H1 (cell line): Measurements from ENCODE around the gene DYNLRB1. TPM values are rescaled to one million over a fixed set of nuclear protein-coding genes. Genes with fewer than 3 reads are reported as not detected.

ENCODE experiments used
- CTCF ChIA-PET: fragments of 300-600 bp; sonication (Branson Sonifier 250); formaldehyde crosslinking; loops from one replicate; lab custom pipeline; 2021; ENCODE audit not compliant: partially characterized antibody; lab: Charles Lee
- POLR2A ChIA-PET: fragments of 300-600 bp; sonication (Branson Sonifier 250); formaldehyde crosslinking; loops from one replicate; lab custom pipeline; 2021; ENCODE audit warnings: inconsistent platforms; ENCODE audit not compliant: partially characterized antibody; lab: Charles Lee
- DNase-seq, 2 experiments: peaks; one replicate each; pipeline versions ENCODE4 v3.0.0 to v3.0.0-alpha.2; 2010 to 2022; ENCODE audit warnings: low spot score in 2 of 2, low read depth in 1 of 2, mixed read lengths in 1 of 2
- FAIRE-seq: peaks from 2 replicates; lab custom pipeline; 2011; peaks lifted over from hg19 to GRCh38; lab: Jason Lieb, UNC
- H2AFZ ChIP-seq: 2 replicates; pipeline ENCODE4 v1.8.1; 2012; ENCODE audit warnings: low read length, inconsistent platforms
- H2AK5ac ChIP-seq: 2 replicates; pipeline ENCODE4 v1.6.1; 2013; ENCODE audit warnings: low read depth, low read length
- H2BK120ac ChIP-seq: replicated peaks from 2 replicates; pipeline ENCODE3; 2013; ENCODE audit warnings: low read depth, low read length, inconsistent platforms
- H2BK12ac ChIP-seq: 2 replicates; pipeline ENCODE4 v1.6.1; 2013; ENCODE audit warnings: low read depth, low read length
- H2BK15ac ChIP-seq: 2 replicates; pipeline ENCODE4 v1.6.1; 2013; ENCODE audit warnings: low read length
- H2BK20ac ChIP-seq: 2 replicates; pipeline ENCODE4 v1.6.1; 2013; ENCODE audit warnings: low read length
- H2BK5ac ChIP-seq: 2 replicates; pipeline ENCODE4 v1.6.1; 2013; ENCODE audit warnings: low read depth, low read length
- H3K14ac ChIP-seq: 2 replicates; pipeline ENCODE4 v1.6.1; 2013; ENCODE audit warnings: inconsistent platforms; ENCODE audit not compliant: insufficient read length
- H3K18ac ChIP-seq: 2 replicates; pipeline ENCODE4 v1.6.1; 2013; ENCODE audit warnings: low read length; ENCODE audit errors: extremely low read depth
- H3K23ac ChIP-seq: 2 replicates; pipeline ENCODE4 v1.6.1; 2013; ENCODE audit warnings: inconsistent platforms; ENCODE audit not compliant: insufficient read length
- H3K23me2 ChIP-seq: 2 replicates; pipeline ENCODE4 v1.6.1; 2013; ENCODE audit warnings: low read depth, low read length
- H3K27ac ChIP-seq: 2 replicates; pipeline ENCODE4 v1.6.1; 2011; ENCODE audit warnings: low read depth, low read length, inconsistent platforms
- H3K27me3 ChIP-seq, 4 experiments: replicated peaks in 1 of 4; 1 replicate in 1 of 4; 2 replicates in 3 of 4; pipeline versions ENCODE4 v1.6.1 to v1.8.1; 2011 to 2013; ENCODE audit warnings: low read length in 3 of 4, mild to moderate bottlenecking in 3 of 4, inconsistent platforms in 2 of 4, mixed read lengths in 2 of 4, moderate library complexity in 1 of 4; ENCODE audit not compliant: control insufficient read depth in 3 of 4, insufficient read depth in 3 of 4; ENCODE audit errors: extremely low read depth in 1 of 4
- H3K36me3 ChIP-seq, 4 experiments: 2 replicates each; pipeline versions ENCODE4 v1.6.1 to v1.8.1; 2011 to 2013; ENCODE audit warnings: mild to moderate bottlenecking in 4 of 4, low read length in 3 of 4, moderate library complexity in 2 of 4, control low read depth in 1 of 4, inconsistent platforms in 1 of 4; ENCODE audit not compliant: insufficient read depth in 4 of 4, control insufficient read depth in 2 of 4
- H3K4ac ChIP-seq: replicated peaks from 2 replicates; pipeline ENCODE3; 2013; ENCODE audit warnings: low read length, low read depth, mixed read lengths, inconsistent platforms; ENCODE audit not compliant: insufficient read length
- H3K4me1 ChIP-seq, 4 experiments: replicated peaks in 1 of 4; 1 replicate in 1 of 4; 2 replicates in 3 of 4; pipeline versions ENCODE4 v1.6.1 to v1.8.1; 2011 to 2013; ENCODE audit warnings: low read length in 3 of 4, inconsistent platforms in 2 of 4, mixed read lengths in 1 of 4; ENCODE audit not compliant: insufficient read depth in 4 of 4, control insufficient read depth in 3 of 4
- H3K4me2 ChIP-seq, 2 experiments: 2 replicates each; pipeline versions ENCODE4 v1.6.1 to v1.8.1; 2011 to 2013; ENCODE audit warnings: low read depth in 2 of 2, low read length in 2 of 2, control low read depth in 1 of 2, inconsistent platforms in 1 of 2, mild to moderate bottlenecking in 1 of 2; ENCODE audit not compliant: insufficient read depth in 1 of 2
- H3K4me3 ChIP-seq, 4 experiments: fragments of 200-600, 300-600 bp in 1 of 4; sonication (generic), shearing (Covaris generic), sonication (Bioruptor Twin) in 1 of 4; 2 replicates each; pipeline versions ENCODE4 v1.5.1 to v1.8.1; 2011 to 2016; ENCODE audit warnings: low read length in 4 of 4, low read depth in 3 of 4, control low read depth in 2 of 4, inconsistent platforms in 2 of 4, mild to moderate bottlenecking in 2 of 4, mixed read lengths in 1 of 4, moderate library complexity in 1 of 4; ENCODE audit not compliant: insufficient read depth in 2 of 4; ENCODE audit errors: extremely low read depth in 1 of 4
- H3K56ac ChIP-seq: replicated peaks from 2 replicates; pipeline ENCODE3; 2013; ENCODE audit warnings: low read depth, mild to moderate bottlenecking, mixed read lengths, low read length, inconsistent platforms; ENCODE audit not compliant: insufficient read length
- H3K79me1 ChIP-seq: 2 replicates; pipeline ENCODE4 v1.6.1; 2013; ENCODE audit warnings: low read depth, low read length, control low read depth
- H3K79me2 ChIP-seq, 2 experiments: 2 replicates each; pipeline versions ENCODE4 v1.6.1 to v1.8.1; 2012 to 2013; ENCODE audit warnings: low read length in 2 of 2, mild to moderate bottlenecking in 2 of 2, inconsistent platforms in 1 of 2; ENCODE audit not compliant: insufficient read depth in 2 of 2, control insufficient read depth in 1 of 2
- H3K9ac ChIP-seq, 4 experiments: replicated peaks in 1 of 4; 1 replicate in 1 of 4; 2 replicates in 3 of 4; pipeline versions ENCODE4 v1.6.1 to v1.8.1; 2011 to 2013; ENCODE audit warnings: low read depth in 3 of 4, low read length in 3 of 4, control low read depth in 2 of 4, mild to moderate bottlenecking in 2 of 4, moderate library complexity in 2 of 4, inconsistent platforms in 1 of 4; ENCODE audit errors: extremely low read depth in 1 of 4
- H3K9me3 ChIP-seq, 2 experiments: 2 replicates each; pipeline versions ENCODE4 v1.6.1 to v1.8.1; 2012 to 2013; ENCODE audit warnings: mild to moderate bottlenecking in 2 of 2, moderate library complexity in 2 of 2, control low read depth in 1 of 2, inconsistent platforms in 1 of 2, low read depth in 1 of 2, low read length in 1 of 2, mixed read lengths in 1 of 2; ENCODE audit not compliant: insufficient read depth in 2 of 2
- H4K20me1 ChIP-seq, 2 experiments: replicated peaks in 1 of 2; 2 replicates each; pipeline versions ENCODE3 to v1.8.1; 2011 to 2013; ENCODE audit warnings: inconsistent platforms in 2 of 2, low read length in 2 of 2, mild to moderate bottlenecking in 1 of 2; ENCODE audit not compliant: insufficient read depth in 2 of 2, control insufficient read depth in 1 of 2
- H4K5ac ChIP-seq: 2 replicates; pipeline ENCODE4 v1.6.1; 2013; ENCODE audit warnings: low read length, low read depth, mixed read lengths, inconsistent platforms; ENCODE audit not compliant: insufficient read length
- H4K8ac ChIP-seq: 2 replicates; pipeline ENCODE4 v1.8.0; 2013; ENCODE audit warnings: mild to moderate bottlenecking, moderate library complexity, low read length, inconsistent platforms; ENCODE audit not compliant: insufficient read depth; ENCODE audit errors: extremely low read depth
- H4K91ac ChIP-seq: replicated peaks from 2 replicates; pipeline ENCODE3; 2013; ENCODE audit warnings: low read length, mixed read lengths, inconsistent platforms; ENCODE audit not compliant: insufficient read length
- HDAC6 ChIP-seq: IDR thresholded peaks from one replicate; pipeline ENCODE4 v1.7.1; 2012; ENCODE audit warnings: low read depth, mild to moderate bottlenecking, inconsistent platforms, low read length, moderate library complexity
- JUN ChIP-seq: IDR thresholded peaks from 2 replicates; pipeline ENCODE4 v1.6.1; 2011; ENCODE audit warnings: low read depth, mild to moderate bottlenecking, improper control_type of control experiment, low read length
- NRF1 ChIP-seq: IDR thresholded peaks from 2 replicates; pipeline ENCODE4 v1.6.1; 2011; ENCODE audit warnings: mild to moderate bottlenecking, low read depth, low read length, improper control_type of control experiment
- RNF2 ChIP-seq: fragments of 200-900, 300-1000 bp; sonication (generic); IDR thresholded peaks from 2 replicates; pipeline ENCODE4 v1.7.1; 2016; ENCODE audit warnings: borderline replicate concordance, low read depth, mild to moderate bottlenecking, antibody characterized with exemption, low read length; ENCODE audit not compliant: poor library complexity, severe bottlenecking; ENCODE audit errors: missing control alignments
- SAP30 ChIP-seq: fragments of 300-600 bp; sonication (generic); IDR thresholded peaks from 2 replicates; pipeline ENCODE4 v1.7.1; 2012; ENCODE audit warnings: low read length, moderate library complexity, mild to moderate bottlenecking, inconsistent platforms; ENCODE audit not compliant: insufficient read depth, insufficient replicate concordance
- SP2 ChIP-seq: IDR thresholded peaks from 2 replicates; pipeline ENCODE4 v1.6.1; 2012; ENCODE audit warnings: mild to moderate bottlenecking, low read length, inconsistent platforms
- polyA plus RNA-seq, 7 experiments: library from polyadenylated mRNA; depleted of rRNA in 3 of 7; stranded (reverse) in 5 of 7; unstranded in 2 of 7; fragments of >200 nt in 5 of 7; fragments of 200-250 nt in 2 of 7; gene quantifications; 1 replicate in 5 of 7; 2 replicates in 1 of 7; 4 replicates in 1 of 7; pipeline versions ENCODE4 v1.2.1 to v1.2.3, GENCODE V29; 2011 to 2013; ENCODE audit warnings: missing spikeins in 2 of 7, mixed read lengths in 2 of 7
- total RNA-seq: library from RNA; stranded (reverse); fragmentation: NEBNext Ultra II Directional; extraction: Animal tissue kit (Norgen Biotek cat#: 25700); gene quantifications from 2 replicates; pipeline ENCODE4 v1.2.1, GENCODE V29; 2021
- TF ChIP-seq, protein P1 (sequence below), 3 experiments: IDR thresholded peaks; 1 replicate in 2 of 3; 2 replicates in 1 of 3; pipeline versions ENCODE4 v1.5.1 to v1.6.1; 2011; ENCODE audit warnings: low read length in 3 of 3, mild to moderate bottlenecking in 3 of 3, inconsistent platforms in 2 of 3, low read depth in 1 of 3, moderate library complexity in 1 of 3; ENCODE audit not compliant: insufficient read depth in 1 of 3; ENCODE audit errors: control extremely low read depth in 1 of 3
- TF ChIP-seq, protein P2 (sequence below): IDR thresholded peaks from 2 replicates; pipeline ENCODE4 v1.6.1; 2011; ENCODE audit warnings: low read length, improper control_type of control experiment
- TF ChIP-seq, protein P3 (sequence below): IDR thresholded peaks from 2 replicates; pipeline ENCODE4 v1.6.1; 2012; ENCODE audit warnings: inconsistent platforms

DYNLRB1 gene
- total and polyA plus RNA-seq, 2 of the 8 experiments (the other 6 are each of a cell fraction or from before 2014, with no cell fraction given), result 109 to 214 TPM

DNA sequence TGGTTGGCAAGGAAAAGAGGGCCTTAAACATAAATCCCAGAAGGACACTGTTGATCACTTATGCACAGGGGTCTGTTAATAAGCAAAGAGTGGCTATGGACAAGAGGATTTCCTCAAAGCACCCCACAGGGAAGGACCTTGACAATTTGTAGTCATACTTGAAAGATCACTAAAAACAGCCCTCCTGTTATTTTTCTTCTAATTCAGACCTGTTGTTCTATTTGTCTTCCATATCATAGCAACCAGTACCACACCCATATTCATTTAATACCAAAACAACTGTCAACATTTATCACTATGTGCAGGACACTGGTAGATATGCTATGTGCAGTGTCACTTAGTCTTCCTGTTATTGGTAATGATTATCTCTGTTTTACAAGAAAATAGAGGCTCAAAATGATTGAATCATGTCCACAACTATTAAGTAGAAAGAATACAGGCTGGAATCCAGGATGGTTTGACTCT is 3.2 kb upstream of the DYNLRB1 start:
- Histone ChIP-seq H3K9ac (no peak overlapping the region), H3K27me3 (no peaks in the 10 kb centered on the region), H2BK5ac (no peak overlapping the region), H3K23ac (no peak overlapping the region), H3K79me2 (peaks cover 0 to 13% of the 10 kb centered on the region in 2 experiments; a peak in 3 of 4 replicates), H2AFZ (no peak overlapping the region), H3K4me3 (no peak overlapping the region), H3K4me1 (peaks cover 0 to 3% (median 3%) of the 10 kb centered on the region in 4 experiments; a peak in 3 of 7 replicates), H3K79me1 (no peaks in the 10 kb centered on the region), H2BK20ac (no peak overlapping the region), H2BK120ac (no peak overlapping the region), H2AK5ac (no peak overlapping the region), H4K20me1 (peaks cover 0 to 3% of the 10 kb centered on the region in 2 experiments), H3K23me2 (peaks cover 10% of the 10 kb centered on the region), H3K27ac (no peak overlapping the region), H3K4ac (no peak overlapping the region), H3K4me2 (no peak overlapping the region), H3K56ac (no peak overlapping the region), H4K91ac (no peak overlapping the region), H2BK15ac (no peak overlapping the region), H4K5ac (no peak overlapping the region), H3K18ac (no peak overlapping the region), H3K14ac (no peak overlapping the region), H3K9me3 (no peaks in the 10 kb centered on the region), H3K36me3 (peaks cover 0 to 9% (median 1%) of the 10 kb centered on the region in 4 experiments; a peak in 2 of 8 replicates), H4K8ac (no peak overlapping the region), H2BK12ac (no peak overlapping the region)
- DNase-seq, result no peak
- ChIA-PET POLR2A (no interaction called here), CTCF (interaction anchor here (1.0 to 1.6 kb wide), 2 partner anchors 10 to 38 kb away, joined by 3 to 5 read pairs; no protein-coding TSS in a partner anchor)
- FAIRE-seq, result no peak
- TF ChIP-seq, protein P1, sequence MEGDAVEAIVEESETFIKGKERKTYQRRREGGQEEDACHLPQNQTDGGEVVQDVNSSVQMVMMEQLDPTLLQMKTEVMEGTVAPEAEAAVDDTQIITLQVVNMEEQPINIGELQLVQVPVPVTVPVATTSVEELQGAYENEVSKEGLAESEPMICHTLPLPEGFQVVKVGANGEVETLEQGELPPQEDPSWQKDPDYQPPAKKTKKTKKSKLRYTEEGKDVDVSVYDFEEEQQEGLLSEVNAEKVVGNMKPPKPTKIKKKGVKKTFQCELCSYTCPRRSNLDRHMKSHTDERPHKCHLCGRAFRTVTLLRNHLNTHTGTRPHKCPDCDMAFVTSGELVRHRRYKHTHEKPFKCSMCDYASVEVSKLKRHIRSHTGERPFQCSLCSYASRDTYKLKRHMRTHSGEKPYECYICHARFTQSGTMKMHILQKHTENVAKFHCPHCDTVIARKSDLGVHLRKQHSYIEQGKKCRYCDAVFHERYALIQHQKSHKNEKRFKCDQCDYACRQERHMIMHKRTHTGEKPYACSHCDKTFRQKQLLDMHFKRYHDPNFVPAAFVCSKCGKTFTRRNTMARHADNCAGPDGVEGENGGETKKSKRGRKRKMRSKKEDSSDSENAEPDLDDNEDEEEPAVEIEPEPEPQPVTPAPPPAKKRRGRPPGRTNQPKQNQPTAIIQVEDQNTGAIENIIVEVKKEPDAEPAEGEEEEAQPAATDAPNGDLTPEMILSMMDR (IDR thresholded peaks at IDR 0.05; ENCODE audit: control extremely low read depth in 1 of 3, insufficient read depth in 1 of 3, low read depth in 1 of 3, low read length in 3 of 3), result no peak
- TF ChIP-seq, protein P2, sequence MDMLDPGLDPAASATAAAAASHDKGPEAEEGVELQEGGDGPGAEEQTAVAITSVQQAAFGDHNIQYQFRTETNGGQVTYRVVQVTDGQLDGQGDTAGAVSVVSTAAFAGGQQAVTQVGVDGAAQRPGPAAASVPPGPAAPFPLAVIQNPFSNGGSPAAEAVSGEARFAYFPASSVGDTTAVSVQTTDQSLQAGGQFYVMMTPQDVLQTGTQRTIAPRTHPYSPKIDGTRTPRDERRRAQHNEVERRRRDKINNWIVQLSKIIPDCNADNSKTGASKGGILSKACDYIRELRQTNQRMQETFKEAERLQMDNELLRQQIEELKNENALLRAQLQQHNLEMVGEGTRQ, result no peak
- TF ChIP-seq, protein P3, sequence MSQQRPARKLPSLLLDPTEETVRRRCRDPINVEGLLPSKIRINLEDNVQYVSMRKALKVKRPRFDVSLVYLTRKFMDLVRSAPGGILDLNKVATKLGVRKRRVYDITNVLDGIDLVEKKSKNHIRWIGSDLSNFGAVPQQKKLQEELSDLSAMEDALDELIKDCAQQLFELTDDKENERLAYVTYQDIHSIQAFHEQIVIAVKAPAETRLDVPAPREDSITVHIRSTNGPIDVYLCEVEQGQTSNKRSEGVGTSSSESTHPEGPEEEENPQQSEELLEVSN, result no peak
- no peak for TF ChIP-seq JUN
- no peak for TF ChIP-seq HDAC6
- no peak for TF ChIP-seq SP2
- no peak for TF ChIP-seq RNF2
- TF ChIP-seq NRF1, result no peak
- TF ChIP-seq SAP30, result no peak
